GM23338 (cell line): ENCODE results near the gene SRMS. TPM values are rescaled to one million over a fixed set of nuclear protein-coding genes. Genes with fewer than 3 reads are reported as not detected.

Experiments
- ATAC-seq: fragments of 200-7000 bp; cut with Tn5 transposase; 3 replicates; pipeline ENCODE4 v1.9.1; 2020
- DNase-seq: peaks from one replicate; pipeline ENCODE4 v3.0.0-alpha.2; 2015; ENCODE audit warnings: low spot score
- H2AFZ ChIP-seq: fragments of 200-600 bp; sonication (generic); 2 replicates; pipeline ENCODE4 v1.8.0; 2016; ENCODE audit warnings: antibody characterized with exemption, mild to moderate bottlenecking, moderate library complexity
- H3F3A ChIP-seq: fragments of 200-600 bp; sonication (generic); replicated peaks from 2 replicates; pipeline ENCODE4 v1.8.0; 2017; ENCODE audit warnings: antibody characterized with exemption, mixed run types, low read depth
- H3K27ac ChIP-seq: fragments of 200-600 bp; sonication (generic); 2 replicates; pipeline ENCODE4 v1.6.1; 2016; ENCODE audit warnings: low read depth
- H3K27me3 ChIP-seq: fragments of 200-600 bp; sonication (generic); 2 replicates; pipeline ENCODE4 v1.8.0; 2016; ENCODE audit warnings: mild to moderate bottlenecking, mixed run types, moderate library complexity; ENCODE audit not compliant: insufficient read depth
- H3K36me3 ChIP-seq: fragments of 200-600 bp; sonication (generic); 2 replicates; pipeline ENCODE4 v1.8.0; 2016; ENCODE audit warnings: mild to moderate bottlenecking; ENCODE audit not compliant: insufficient read depth
- H3K4me1 ChIP-seq: fragments of 200-600 bp; sonication (generic); 2 replicates; pipeline ENCODE4 v1.8.0; 2016; ENCODE audit warnings: mild to moderate bottlenecking, moderate library complexity; ENCODE audit not compliant: insufficient read depth
- H3K4me2 ChIP-seq: fragments of 200-600 bp; sonication (generic); 2 replicates; pipeline ENCODE4 v1.7.1; 2017; ENCODE audit warnings: mixed run types
- H3K4me3 ChIP-seq: fragments of 200-600 bp; sonication (generic); 2 replicates; pipeline ENCODE4 v1.6.1; 2016; ENCODE audit warnings: mixed run types
- H3K79me2 ChIP-seq: fragments of 200-600 bp; sonication (generic); replicated peaks from 2 replicates; pipeline ENCODE4 v1.8.0; 2017; ENCODE audit warnings: mild to moderate bottlenecking; ENCODE audit not compliant: insufficient read depth
- H3K9me2 ChIP-seq: fragments of 200-600 bp; sonication (generic); 2 replicates; pipeline ENCODE4 v1.8.0; 2017; ENCODE audit not compliant: insufficient read depth
- H4K20me1 ChIP-seq: fragments of 200-600 bp; sonication (generic); replicated peaks from 2 replicates; pipeline ENCODE4 v1.8.0; 2017; ENCODE audit warnings: mild to moderate bottlenecking; ENCODE audit not compliant: insufficient read depth
- H3K27ac Mint-ChIP-seq: 2 replicates; pipeline ENCODE4 v1.8.0; 2020; ENCODE audit warnings: inconsistent platforms, mild to moderate bottlenecking, moderate library complexity, mixed read lengths
- H3K27me3 Mint-ChIP-seq: 3 replicates; pipeline ENCODE4 v1.8.0; 2022; ENCODE audit warnings: low read depth, mild to moderate bottlenecking, moderate library complexity, mixed read lengths, inconsistent platforms; ENCODE audit not compliant: insufficient read depth, poor library complexity
- H3K36me3 Mint-ChIP-seq: 3 replicates; pipeline ENCODE4 v1.8.0; 2021; ENCODE audit warnings: low read depth, mild to moderate bottlenecking, inconsistent platforms, moderate library complexity, mixed read lengths
- H3K4me1 Mint-ChIP-seq: 3 replicates; pipeline ENCODE4 v1.8.0; 2020; ENCODE audit warnings: mild to moderate bottlenecking, inconsistent platforms, mixed read lengths
- H3K4me3 Mint-ChIP-seq: 3 replicates; pipeline ENCODE4 v1.8.0; 2021; ENCODE audit warnings: moderate library complexity, mild to moderate bottlenecking, inconsistent platforms, mixed read lengths
- H3K9me3 Mint-ChIP-seq: 3 replicates; pipeline ENCODE4 v1.8.0; 2020; ENCODE audit warnings: moderate library complexity, mild to moderate bottlenecking, inconsistent platforms, mixed read lengths
- CREB1 ChIP-seq: fragments of 250-450 bp; sonication (Bioruptor Pico); IDR thresholded peaks from 2 replicates; pipeline ENCODE4 v1.5.0; 2020; ENCODE audit warnings: low read depth, mild to moderate bottlenecking, moderate library complexity
- EZH2phosphoT487 ChIP-seq: fragments of 200-600 bp; sonication (generic); IDR thresholded peaks from one replicate; pipeline ENCODE4 v1.8.1; 2018; ENCODE audit warnings: antibody characterized with exemption; ENCODE audit not compliant: unreplicated experiment
- POLR2AphosphoS5 ChIP-seq: IDR thresholded peaks from 2 replicates; pipeline ENCODE4 v1.6.1; 2016; ENCODE audit warnings: antibody characterized with exemption, low read depth
- ZNF114 ChIP-seq: fragments of 250-450 bp; sonication (Bioruptor Pico); IDR thresholded peaks from 2 replicates; pipeline ENCODE4 v1.5.0; 2020; ENCODE audit warnings: mild to moderate bottlenecking, moderate library complexity
- polyA plus RNA-seq: library from polyadenylated mRNA; unstranded; fragments of >200 nt; fragmentation: Nextera tagmentation; extraction: Ambion mirVana; gene quantifications from 2 replicates; pipeline ENCODE4 v1.2.1, GENCODE V29; 2016
- total RNA-seq: library from RNA; depleted of rRNA; stranded (reverse); fragments of >200 nt; shearing (Covaris generic); gene quantifications from 2 replicates; pipeline ENCODE4 v1.2.3, GENCODE V29; 2014
- TF ChIP-seq, protein P1 (sequence below): fragments of 250-450 bp; sonication (Bioruptor Pico); IDR thresholded peaks from 2 replicates; pipeline ENCODE4 v1.5.0; 2020; ENCODE audit warnings: mild to moderate bottlenecking, moderate library complexity
- TF ChIP-seq, protein P2 (sequence below): IDR thresholded peaks from 2 replicates; pipeline ENCODE4 v1.6.1; 2016; ENCODE audit warnings: antibody characterized with exemption

The SRMS gene
- total and polyA plus RNA-seq, 2 experiments from 2014 or later, result 0.23 to 0.59 TPM

DNA sequence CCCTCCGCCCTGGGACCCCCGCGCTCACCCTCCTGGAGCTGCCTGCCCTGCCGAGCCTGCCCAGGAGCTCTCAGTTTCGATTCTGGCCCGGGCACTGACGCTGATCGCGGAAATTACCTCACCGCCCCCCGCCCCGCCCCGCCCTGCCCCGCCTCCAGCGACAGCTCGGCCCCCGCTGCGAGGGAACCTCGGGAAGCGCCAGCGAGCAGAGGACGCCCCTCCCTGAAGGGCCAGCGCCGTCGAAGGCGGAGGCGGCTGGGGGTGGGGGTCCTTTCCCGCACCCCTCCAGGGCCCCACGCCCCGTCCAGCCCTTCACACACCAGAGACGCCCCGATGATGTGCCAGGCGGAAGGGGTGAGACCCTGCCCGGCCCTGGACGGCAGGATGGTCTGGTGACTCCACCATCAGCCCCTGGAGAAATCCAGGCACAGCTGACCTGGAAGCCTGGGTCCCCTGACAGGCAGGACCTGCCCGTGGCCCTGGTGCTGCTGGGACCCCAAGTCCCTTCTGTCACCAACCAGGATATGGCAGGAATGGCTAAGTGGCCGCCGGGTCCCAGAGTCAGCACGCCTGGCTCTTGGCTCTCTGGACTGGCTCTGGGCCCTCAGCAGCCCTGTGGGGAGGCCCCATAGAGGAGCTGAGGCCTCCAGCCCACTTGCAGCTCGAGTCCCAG is 26.7 kb upstream of the SRMS start, which contains the start of gene HELZ2:
Gene HELZ2 (minus strand): TSS at position 84 of the 673 bp plus-strand sequence. CDS start 1,854 bp downstream, outside the sequence.
- Histone ChIP-seq H4K20me1 (no peaks in the 10 kb centered on the region), H3K27ac (no peak within 1 kb of the TSS), H3K4me1 (no peaks in the 10 kb centered on the region; the same call in 1 of the 2 replicates), H3K4me2 (peak within 1 kb of the TSS; percentile 84), H2AFZ (peak within 1 kb of the TSS; percentile 83; the same call in 1 of the 2 replicates), H3F3A (0 out of 2 replicates have a peak, but pooled peaks cover 7% of the 10 kb centered on the region), H3K36me3 (no peaks in the 10 kb centered on the region), H3K79me2 (no peaks in the 10 kb centered on the region), H3K27me3 (no peaks in the 10 kb centered on the region), H3K9me2 (no peaks in the 10 kb centered on the region), H3K4me3 (peak within 1 kb of the TSS; percentile 64)
- H3K4me1 Mint-ChIP-seq, result no peaks in the 10 kb centered on the region
- no peaks in the 10 kb centered on the region for H3K9me3 Mint-ChIP-seq
- H3K27ac Mint-ChIP-seq, result no peak within 1 kb of the TSS
- no peaks in the 10 kb centered on the region for H3K27me3 Mint-ChIP-seq
- DNase-seq (peak; percentile 84), ATAC-seq (peak; percentile 72)
- no peaks in the 10 kb centered on the region for H3K36me3 Mint-ChIP-seq
- TF ChIP-seq POLR2AphosphoS5 (peak; percentile 59), EZH2phosphoT487 (no peak), CREB1 (CRISPR knock-in tag) (no peak), ZNF114 (CRISPR knock-in tag) (no peak)
- TF ChIP-seq, protein P1, sequence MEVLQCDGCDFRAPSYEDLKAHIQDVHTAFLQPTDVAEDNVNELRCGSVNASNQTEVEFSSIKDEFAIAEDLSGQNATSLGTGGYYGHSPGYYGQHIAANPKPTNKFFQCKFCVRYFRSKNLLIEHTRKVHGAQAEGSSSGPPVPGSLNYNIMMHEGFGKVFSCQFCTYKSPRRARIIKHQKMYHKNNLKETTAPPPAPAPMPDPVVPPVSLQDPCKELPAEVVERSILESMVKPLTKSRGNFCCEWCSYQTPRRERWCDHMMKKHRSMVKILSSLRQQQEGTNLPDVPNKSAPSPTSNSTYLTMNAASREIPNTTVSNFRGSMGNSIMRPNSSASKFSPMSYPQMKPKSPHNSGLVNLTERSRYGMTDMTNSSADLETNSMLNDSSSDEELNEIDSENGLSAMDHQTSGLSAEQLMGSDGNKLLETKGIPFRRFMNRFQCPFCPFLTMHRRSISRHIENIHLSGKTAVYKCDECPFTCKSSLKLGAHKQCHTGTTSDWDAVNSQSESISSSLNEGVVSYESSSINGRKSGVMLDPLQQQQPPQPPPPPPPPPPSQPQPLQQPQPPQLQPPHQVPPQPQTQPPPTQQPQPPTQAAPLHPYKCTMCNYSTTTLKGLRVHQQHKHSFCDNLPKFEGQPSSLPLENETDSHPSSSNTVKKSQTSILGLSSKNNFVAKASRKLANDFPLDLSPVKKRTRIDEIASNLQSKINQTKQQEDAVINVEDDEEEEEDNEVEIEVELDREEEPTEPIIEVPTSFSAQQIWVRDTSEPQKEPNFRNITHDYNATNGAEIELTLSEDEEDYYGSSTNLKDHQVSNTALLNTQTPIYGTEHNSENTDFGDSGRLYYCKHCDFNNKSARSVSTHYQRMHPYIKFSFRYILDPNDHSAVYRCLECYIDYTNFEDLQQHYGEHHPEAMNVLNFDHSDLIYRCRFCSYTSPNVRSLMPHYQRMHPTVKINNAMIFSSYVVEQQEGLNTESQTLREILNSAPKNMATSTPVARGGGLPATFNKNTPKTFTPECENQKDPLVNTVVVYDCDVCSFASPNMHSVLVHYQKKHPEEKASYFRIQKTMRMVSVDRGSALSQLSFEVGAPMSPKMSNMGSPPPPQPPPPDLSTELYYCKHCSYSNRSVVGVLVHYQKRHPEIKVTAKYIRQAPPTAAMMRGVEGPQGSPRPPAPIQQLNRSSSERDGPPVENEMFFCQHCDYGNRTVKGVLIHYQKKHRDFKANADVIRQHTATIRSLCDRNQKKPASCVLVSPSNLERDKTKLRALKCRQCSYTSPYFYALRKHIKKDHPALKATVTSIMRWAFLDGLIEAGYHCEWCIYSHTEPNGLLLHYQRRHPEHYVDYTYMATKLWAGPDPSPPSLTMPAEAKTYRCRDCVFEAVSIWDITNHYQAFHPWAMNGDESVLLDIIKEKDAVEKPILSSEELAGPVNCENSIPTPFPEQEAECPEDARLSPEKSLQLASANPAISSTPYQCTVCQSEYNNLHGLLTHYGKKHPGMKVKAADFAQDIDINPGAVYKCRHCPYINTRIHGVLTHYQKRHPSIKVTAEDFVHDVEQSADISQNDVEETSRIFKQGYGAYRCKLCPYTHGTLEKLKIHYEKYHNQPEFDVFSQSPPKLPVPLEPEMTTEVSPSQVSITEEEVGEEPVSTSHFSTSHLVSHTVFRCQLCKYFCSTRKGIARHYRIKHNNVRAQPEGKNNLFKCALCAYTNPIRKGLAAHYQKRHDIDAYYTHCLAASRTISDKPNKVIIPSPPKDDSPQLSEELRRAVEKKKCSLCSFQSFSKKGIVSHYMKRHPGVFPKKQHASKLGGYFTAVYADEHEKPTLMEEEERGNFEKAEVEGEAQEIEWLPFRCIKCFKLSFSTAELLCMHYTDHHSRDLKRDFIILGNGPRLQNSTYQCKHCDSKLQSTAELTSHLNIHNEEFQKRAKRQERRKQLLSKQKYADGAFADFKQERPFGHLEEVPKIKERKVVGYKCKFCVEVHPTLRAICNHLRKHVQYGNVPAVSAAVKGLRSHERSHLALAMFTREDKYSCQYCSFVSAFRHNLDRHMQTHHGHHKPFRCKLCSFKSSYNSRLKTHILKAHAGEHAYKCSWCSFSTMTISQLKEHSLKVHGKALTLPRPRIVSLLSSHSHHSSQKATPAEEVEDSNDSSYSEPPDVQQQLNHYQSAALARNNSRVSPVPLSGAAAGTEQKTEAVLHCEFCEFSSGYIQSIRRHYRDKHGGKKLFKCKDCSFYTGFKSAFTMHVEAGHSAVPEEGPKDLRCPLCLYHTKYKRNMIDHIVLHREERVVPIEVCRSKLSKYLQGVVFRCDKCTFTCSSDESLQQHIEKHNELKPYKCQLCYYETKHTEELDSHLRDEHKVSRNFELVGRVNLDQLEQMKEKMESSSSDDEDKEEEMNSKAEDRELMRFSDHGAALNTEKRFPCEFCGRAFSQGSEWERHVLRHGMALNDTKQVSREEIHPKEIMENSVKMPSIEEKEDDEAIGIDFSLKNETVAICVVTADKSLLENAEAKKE (CRISPR knock-in tag), result no peak
- TF ChIP-seq, protein P2, sequence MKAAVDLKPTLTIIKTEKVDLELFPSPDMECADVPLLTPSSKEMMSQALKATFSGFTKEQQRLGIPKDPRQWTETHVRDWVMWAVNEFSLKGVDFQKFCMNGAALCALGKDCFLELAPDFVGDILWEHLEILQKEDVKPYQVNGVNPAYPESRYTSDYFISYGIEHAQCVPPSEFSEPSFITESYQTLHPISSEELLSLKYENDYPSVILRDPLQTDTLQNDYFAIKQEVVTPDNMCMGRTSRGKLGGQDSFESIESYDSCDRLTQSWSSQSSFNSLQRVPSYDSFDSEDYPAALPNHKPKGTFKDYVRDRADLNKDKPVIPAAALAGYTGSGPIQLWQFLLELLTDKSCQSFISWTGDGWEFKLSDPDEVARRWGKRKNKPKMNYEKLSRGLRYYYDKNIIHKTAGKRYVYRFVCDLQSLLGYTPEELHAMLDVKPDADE, result no peak
- peak within 1 kb of the TSS; percentile 77 for H3K4me3 Mint-ChIP-seq
